ENCODE measurements around the gene DNAAF3. TPM values are rescaled to one million over a fixed set of nuclear protein-coding genes. Genes with fewer than 3 reads are reported as not detected.

Gene DNAAF3
- total RNA-seq, 1 donor from 2014 or later, result 9.1 TPM

DNA sequence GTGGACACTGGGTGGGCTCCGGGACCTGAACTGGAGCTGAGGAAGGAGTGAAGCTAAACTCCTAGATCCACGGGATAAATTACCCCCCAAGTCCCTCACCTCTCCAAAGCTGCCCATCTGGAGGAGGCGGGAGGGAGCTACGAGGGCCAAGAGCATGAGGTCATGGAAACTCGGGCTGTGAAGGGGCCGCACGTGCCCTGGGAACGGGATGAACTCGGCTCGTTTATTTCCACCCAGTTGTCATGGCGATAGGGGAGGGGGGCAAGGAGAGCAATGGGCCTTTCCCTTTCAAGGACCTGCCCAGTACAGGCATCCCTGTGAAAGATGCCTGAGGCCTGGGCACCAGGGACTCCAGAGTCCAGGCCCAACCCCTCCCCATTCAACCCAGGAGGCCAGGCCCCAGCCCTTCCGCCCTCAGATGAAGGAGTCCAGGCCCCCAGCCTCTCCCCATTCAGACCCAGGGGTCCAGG, 52.8 kb downstream of the DNAAF3 start:
- peaks cover 8% of the 10 kb centered on the region for H3K36me3 Mint-ChIP-seq
- no peak overlapping the region for H3K4me3 ChIP-seq
- peaks cover 71% of the 10 kb centered on the region for H4K20me1 ChIP-seq (ENCODE audit: low read depth)
- H3K9me3 ChIP-seq (ENCODE audit: low read depth), result no peaks in the 10 kb centered on the region
- H3K4me1 ChIP-seq, result peaks cover 5% of the 10 kb centered on the region
- DNase-seq (ENCODE audit: low spot score), result peak; percentile 82
- no peak overlapping the region for H2AFZ ChIP-seq (replicated peaks)
- peaks cover 13% of the 10 kb centered on the region for H3F3A ChIP-seq (ENCODE audit: low read depth)
- TF ChIP-seq, protein P1, sequence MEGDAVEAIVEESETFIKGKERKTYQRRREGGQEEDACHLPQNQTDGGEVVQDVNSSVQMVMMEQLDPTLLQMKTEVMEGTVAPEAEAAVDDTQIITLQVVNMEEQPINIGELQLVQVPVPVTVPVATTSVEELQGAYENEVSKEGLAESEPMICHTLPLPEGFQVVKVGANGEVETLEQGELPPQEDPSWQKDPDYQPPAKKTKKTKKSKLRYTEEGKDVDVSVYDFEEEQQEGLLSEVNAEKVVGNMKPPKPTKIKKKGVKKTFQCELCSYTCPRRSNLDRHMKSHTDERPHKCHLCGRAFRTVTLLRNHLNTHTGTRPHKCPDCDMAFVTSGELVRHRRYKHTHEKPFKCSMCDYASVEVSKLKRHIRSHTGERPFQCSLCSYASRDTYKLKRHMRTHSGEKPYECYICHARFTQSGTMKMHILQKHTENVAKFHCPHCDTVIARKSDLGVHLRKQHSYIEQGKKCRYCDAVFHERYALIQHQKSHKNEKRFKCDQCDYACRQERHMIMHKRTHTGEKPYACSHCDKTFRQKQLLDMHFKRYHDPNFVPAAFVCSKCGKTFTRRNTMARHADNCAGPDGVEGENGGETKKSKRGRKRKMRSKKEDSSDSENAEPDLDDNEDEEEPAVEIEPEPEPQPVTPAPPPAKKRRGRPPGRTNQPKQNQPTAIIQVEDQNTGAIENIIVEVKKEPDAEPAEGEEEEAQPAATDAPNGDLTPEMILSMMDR (IDR thresholded peaks at IDR 0.05), result no peak
- TF ChIP-seq EZH2phosphoT487 (IDR thresholded peaks at IDR 0.05), result no peak
- no peak for TF ChIP-seq EZH2 (IDR thresholded peaks at IDR 0.05)
- no peaks in the 10 kb centered on the region for H3K36me3 ChIP-seq
- H3K4me1 Mint-ChIP-seq, result peaks cover 41% of the 10 kb centered on the region
- peaks cover 56% of the 10 kb centered on the region for H3K79me2 ChIP-seq (ENCODE audit: low read depth)
- no peaks in the 10 kb centered on the region for H3K9me3 Mint-ChIP-seq
- H3K27me3 Mint-ChIP-seq (ENCODE audit: insufficient read depth, low read depth), result peaks cover 9% of the 10 kb centered on the region
- no peak overlapping the region for H3K27ac ChIP-seq
- no peaks in the 10 kb centered on the region for H3K27me3 ChIP-seq
- peak overlapping the region; percentile 86 for H3K27ac Mint-ChIP-seq
- H3K9ac ChIP-seq, result no peak overlapping the region
- H3K4me3 Mint-ChIP-seq, result peak overlapping the region; percentile 74
- H3K4me2 ChIP-seq, result no peak overlapping the region

DNA sequence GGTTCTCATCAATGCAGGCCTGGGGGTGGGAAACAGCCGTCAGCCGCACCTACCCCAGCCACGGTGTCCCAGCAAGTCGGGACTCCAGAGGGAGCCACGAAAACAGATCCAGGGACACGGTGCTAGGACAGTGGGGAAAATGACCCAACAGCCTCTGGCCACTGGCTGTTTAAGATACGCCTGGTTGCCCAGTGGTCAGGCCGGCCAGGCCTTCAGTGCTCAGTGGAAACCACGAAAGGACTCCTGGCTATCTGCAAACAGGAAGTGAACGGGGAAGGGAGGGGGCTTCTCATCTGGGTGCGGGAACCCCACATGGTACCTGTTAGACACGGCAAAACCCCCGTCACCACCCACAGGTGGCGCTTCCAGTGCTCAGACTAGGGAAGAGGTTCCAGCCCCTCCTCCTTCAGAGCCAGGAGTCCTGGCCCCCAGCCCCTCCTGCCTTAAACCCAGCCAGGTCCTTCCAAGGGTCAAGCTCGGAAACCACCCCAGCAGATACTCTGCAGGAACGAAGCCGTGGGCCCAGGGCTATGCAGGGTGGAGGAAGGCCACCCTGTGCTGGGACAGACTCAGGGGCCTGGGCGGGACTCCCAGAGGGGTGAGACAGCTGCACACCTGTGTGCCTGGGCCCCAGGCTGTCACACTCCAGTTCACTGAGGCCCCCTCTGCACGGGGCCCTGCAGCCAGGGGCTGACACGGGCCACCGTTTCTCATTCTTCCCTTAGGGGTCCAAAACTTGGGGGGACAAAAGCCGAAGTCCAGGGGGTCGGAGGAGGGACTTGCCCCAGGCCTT, 53.4 kb downstream of the DNAAF3 start:
- H3K36me3 Mint-ChIP-seq, result peaks cover 11% of the 10 kb centered on the region
- Histone ChIP-seq H3K36me3 (no peaks in the 10 kb centered on the region), H2AFZ (replicated peaks) (no peak overlapping the region), H3K27me3 (no peaks in the 10 kb centered on the region), H4K20me1 (ENCODE audit: low read depth) (peaks cover 71% of the 10 kb centered on the region), H3F3A (ENCODE audit: low read depth) (peaks cover 7% of the 10 kb centered on the region), H3K4me1 (peaks cover 5% of the 10 kb centered on the region), H3K4me3 (no peak overlapping the region), H3K79me2 (ENCODE audit: low read depth) (peaks cover 56% of the 10 kb centered on the region), H3K4me2 (no peak overlapping the region), H3K9me3 (ENCODE audit: low read depth) (no peaks in the 10 kb centered on the region), H3K9ac (no peak overlapping the region), H3K27ac (no peak overlapping the region)
- H3K4me3 Mint-ChIP-seq, result peak overlapping the region; percentile 74
- H3K9me3 Mint-ChIP-seq, result no peaks in the 10 kb centered on the region
- peaks cover 9% of the 10 kb centered on the region for H3K27me3 Mint-ChIP-seq (ENCODE audit: insufficient read depth, low read depth)
- no peak for DNase-seq (ENCODE audit: low spot score)
- peak overlapping the region; percentile 86 for H3K27ac Mint-ChIP-seq
- TF ChIP-seq EZH2 (IDR thresholded peaks at IDR 0.05) (no peak), EZH2phosphoT487 (IDR thresholded peaks at IDR 0.05) (no peak)
- TF ChIP-seq, protein P1 (IDR thresholded peaks at IDR 0.05), result no peak
- peaks cover 36% of the 10 kb centered on the region for H3K4me1 Mint-ChIP-seq

DNA sequence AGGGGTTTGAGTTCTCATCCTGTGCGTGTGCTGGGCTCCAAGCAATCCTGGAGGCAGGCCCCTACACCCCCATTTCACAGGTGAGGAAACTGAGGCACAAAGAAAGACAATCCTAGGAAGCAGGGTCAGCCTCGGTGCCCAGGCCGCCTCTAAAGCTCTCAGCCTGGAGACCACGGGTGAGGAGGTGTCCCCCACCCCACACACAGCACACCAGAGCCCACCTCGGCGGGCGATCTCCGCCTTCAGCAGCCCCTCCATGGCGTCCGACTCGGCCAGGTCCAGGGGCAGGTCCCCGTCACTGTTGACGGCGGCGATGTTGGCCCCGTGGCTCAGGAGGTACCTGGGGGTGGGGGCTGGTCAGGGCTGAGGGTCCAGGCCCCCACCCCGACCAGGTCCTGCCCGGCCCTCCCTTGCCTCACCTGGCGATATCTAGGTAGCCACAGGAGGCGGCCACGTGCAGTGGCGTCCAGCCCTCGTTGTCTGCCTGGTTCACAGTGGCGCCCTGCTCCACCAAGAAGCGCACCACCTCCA, 54.1 kb downstream of the DNAAF3 start:
- no peak overlapping the region for H3K27ac Mint-ChIP-seq
- H3K9ac ChIP-seq, result no peak overlapping the region
- DNase-seq (ENCODE audit: low spot score), result no peak
- no peak overlapping the region for H3K4me3 Mint-ChIP-seq
- H3K36me3 Mint-ChIP-seq, result peaks cover 11% of the 10 kb centered on the region
- no peaks in the 10 kb centered on the region for H3K27me3 ChIP-seq
- peaks cover 56% of the 10 kb centered on the region for H3K79me2 ChIP-seq (ENCODE audit: low read depth)
- H3K4me2 ChIP-seq, result no peak overlapping the region
- H3K4me1 Mint-ChIP-seq, result peaks cover 33% of the 10 kb centered on the region
- peaks cover 7% of the 10 kb centered on the region for H3F3A ChIP-seq (ENCODE audit: low read depth)
- TF ChIP-seq EZH2phosphoT487 (IDR thresholded peaks at IDR 0.05), result no peak
- H3K4me1 ChIP-seq, result peaks cover 5% of the 10 kb centered on the region
- no peaks in the 10 kb centered on the region for H3K9me3 Mint-ChIP-seq
- H3K27me3 Mint-ChIP-seq (ENCODE audit: insufficient read depth, low read depth), result peaks cover 9% of the 10 kb centered on the region
- no peak overlapping the region for H3K27ac ChIP-seq
- no peaks in the 10 kb centered on the region for H3K9me3 ChIP-seq (ENCODE audit: low read depth)
- H4K20me1 ChIP-seq (ENCODE audit: low read depth), result peaks cover 71% of the 10 kb centered on the region
- no peak overlapping the region for H2AFZ ChIP-seq (replicated peaks)
- no peak overlapping the region for H3K4me3 ChIP-seq
- H3K36me3 ChIP-seq, result no peaks in the 10 kb centered on the region

All from neural progenitor cell (in vitro differentiated cells).